Measurements from ENCODE around the gene OSBPL10.

The OSBPL10 gene

GRCh38 chr3:31919528-31919927 lies 61.5 kb downstream of the OSBPL10 start:
- no peak for DNase-seq

- no peak for DNase-seq
Observed at GRCh38 chr3:31918179-31919150, 62.6 kb downstream of the OSBPL10 start.

GRCh38 chr3:31917303-31918005 lies 63.6 kb downstream of the OSBPL10 start:
- no peak for DNase-seq

- DNase-seq, result no peak
Observed at GRCh38 chr3:31911643-31912042, 69.4 kb downstream of the OSBPL10 start.

- no peak for DNase-seq
Observed at GRCh38 chr3:31911124-31911523, 69.9 kb downstream of the OSBPL10 start.

GRCh38 chr3:31909455-31909854 lies 71.6 kb downstream of the OSBPL10 start:
- no peak for DNase-seq

GRCh38 chr3:31908391-31909097 lies 72.5 kb downstream of the OSBPL10 start:
- DNase-seq, result no peak

GRCh38 chr3:31906182-31906581 lies 74.9 kb downstream of the OSBPL10 start:
- DNase-seq, result no peak

- no peak for DNase-seq
Observed at GRCh38 chr3:31903686-31904431, 77.2 kb downstream of the OSBPL10 start.

GRCh38 chr3:31900583-31900982 lies 80.5 kb downstream of the OSBPL10 start:
- no peak for DNase-seq

GRCh38 chr3:31896648-31897433 lies 84.2 kb downstream of the OSBPL10 start:
- no peak for DNase-seq

GRCh38 chr3:31896026-31896425 lies 85.0 kb downstream of the OSBPL10 start:
- DNase-seq, result no peak

- DNase-seq, result no peak
Observed at GRCh38 chr3:31895471-31895870, 85.6 kb downstream of the OSBPL10 start.

- DNase-seq, result no peak
Observed at GRCh38 chr3:31892916-31893573, 88.0 kb downstream of the OSBPL10 start.

- DNase-seq, result no peak
Observed at GRCh38 chr3:31892500-31892899, 88.6 kb downstream of the OSBPL10 start.

GRCh38 chr3:31891876-31892455 lies 89.1 kb downstream of the OSBPL10 start:
- no peak for DNase-seq

- DNase-seq, result no peak
Observed at GRCh38 chr3:31890742-31891469, 90.2 kb downstream of the OSBPL10 start.

- DNase-seq, result no peak
Observed at GRCh38 chr3:31890007-31890406, 91.1 kb downstream of the OSBPL10 start.

GRCh38 chr3:31885235-31885634 lies 95.8 kb downstream of the OSBPL10 start:
- DNase-seq, result no peak

GRCh38 chr3:31884251-31884650 lies 96.8 kb downstream of the OSBPL10 start:
- DNase-seq, result no peak
